HG03442 (cell line): Measurements from ENCODE around the gene CCDC83.
A peak's percentile ranks its signal among the peaks of the same experiment; 100 is the strongest.
"Not testable (repeated sequence)": the region's sequence is repeated elsewhere in the genome, so short reads cannot be mapped to it uniquely, and the experiment has no call there.

ENCODE experiments used
- ATAC-seq: cut with Tn5 transposase; IDR thresholded peaks from one replicate; pipeline ENCODE4 v1.9.1; 2021; ENCODE audit warnings: mild to moderate bottlenecking, moderate library complexity; ENCODE audit not compliant: unreplicated experiment

Gene CCDC83

DNA sequence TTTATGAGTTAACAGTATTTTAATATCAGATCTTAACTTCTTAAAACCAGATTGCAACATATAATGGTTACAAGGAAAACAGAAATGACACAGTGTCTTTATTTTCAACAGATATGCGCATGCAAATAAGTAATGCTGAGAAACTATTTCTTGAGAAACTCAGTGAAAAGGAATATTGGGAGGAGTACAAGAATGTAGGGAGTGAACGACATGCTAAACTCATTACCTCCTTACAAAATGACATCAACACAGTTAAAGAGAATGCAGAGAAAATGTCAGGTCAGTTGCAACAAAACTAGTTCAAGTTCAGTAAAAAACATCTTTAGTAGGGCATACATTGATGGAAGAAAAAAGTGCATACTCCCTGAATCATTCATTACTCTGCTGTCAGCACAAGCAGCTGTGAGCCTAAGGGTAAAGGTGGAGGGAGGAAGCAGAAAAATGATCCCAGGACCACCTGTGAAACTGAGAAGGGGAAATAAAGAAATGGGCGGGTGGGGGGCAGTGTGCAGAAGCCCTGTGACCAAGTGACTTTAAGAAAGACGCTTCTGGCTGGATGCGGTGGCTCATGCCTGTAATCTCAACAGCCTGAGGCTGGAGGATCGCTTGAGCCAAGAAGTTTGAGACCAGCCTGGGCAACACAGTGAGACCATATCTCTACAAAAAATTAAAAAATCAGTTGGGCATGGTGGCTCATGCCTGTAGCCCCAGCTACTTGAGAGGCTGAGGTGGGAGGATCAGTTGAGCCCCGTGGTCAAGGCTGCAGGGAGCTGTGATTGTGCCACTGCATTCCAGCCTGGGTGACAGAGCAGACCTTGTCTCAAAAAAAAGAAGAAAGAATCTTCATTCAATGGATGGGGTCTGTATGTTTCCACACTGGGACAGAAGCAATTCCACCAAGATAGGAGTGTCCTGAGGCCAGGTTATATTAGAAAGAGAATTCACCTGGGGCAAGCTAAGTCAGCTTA, 31.2 kb downstream of the CCDC83 start:
- ATAC-seq: no peak

DNA sequence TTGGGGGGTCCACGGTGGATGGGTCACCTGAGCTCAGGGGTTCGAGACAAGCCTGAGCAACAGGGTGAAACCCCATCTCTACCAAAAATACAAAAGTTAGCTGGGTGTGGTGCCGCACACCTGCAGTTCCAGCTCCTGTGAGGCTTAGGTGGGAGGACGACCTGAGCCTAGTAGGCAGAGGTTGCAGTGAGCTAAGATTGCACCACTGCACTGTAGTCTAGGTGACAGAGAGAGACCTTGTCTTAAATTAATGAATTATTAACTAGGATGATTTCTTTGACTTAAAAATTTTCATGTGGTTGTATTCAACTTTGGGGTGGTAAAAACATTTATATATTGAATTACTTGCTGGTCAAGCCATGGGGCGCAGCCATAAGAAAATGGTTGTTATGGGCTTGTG, 33.9 kb downstream of the CCDC83 start:
- ATAC-seq: no peak

DNA sequence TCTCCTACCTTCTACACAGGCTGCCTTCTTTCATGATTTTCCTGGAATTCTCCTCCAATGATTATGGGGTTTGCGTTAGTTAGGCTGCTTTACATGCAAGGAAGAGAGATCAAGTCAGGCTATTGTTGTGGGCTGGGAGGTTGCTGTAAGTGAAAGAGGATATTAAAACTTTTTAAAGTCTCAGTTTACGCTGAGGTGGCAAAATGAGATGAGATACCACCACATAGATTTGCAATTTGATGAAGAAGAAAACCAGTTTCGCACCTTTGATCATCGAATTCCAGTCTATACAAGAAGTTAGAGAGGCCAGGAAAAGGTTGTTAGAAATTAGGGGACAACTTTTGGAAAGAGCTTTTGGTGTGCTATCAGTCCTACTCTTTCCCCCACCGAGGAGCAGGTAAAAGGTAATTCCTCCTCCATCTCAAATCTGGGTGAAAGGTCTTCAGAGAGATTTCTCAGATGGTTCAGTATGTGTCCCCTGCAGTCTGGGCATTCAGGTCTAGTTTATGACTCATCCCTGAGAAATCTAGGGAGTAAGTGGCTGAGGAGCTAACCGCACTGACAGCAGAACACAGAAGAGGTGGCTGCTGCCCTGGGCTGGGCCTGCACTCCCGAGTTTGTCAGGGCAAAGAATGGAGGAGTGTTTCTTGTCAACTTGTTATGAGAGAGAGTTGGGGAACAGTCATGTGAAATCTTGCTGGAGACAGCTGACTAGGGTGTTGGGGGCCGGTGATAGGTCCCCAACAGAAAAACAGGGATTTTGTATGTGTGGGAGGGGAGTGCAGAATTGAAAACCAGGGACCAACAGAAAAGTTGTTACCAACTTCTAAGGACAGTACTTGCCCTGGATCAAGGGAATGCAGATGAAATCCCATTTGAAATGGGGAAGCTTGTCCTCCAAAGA, 34.7 kb downstream of the CCDC83 start:
- no peak for ATAC-seq

DNA sequence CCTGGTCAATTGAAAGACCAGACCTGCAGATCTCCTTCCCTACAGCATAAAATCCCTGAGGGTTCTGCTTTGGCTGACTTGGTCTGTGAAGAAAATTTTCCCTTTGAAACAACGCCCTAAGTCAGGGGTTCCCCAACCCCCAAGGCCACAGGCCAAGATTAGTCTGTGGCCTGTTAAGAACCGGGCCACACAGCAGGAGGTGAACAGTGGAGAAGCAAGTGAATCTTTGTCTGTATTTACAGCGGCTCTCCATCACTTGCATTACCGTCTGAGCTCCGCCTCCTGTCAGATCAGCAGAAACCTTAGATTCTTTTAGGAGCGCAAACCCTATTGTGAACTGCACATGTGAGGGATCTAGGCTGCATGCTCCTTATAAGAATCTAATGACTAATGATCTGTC, 38.2 kb downstream of the CCDC83 start:
- no peak for ATAC-seq

DNA sequence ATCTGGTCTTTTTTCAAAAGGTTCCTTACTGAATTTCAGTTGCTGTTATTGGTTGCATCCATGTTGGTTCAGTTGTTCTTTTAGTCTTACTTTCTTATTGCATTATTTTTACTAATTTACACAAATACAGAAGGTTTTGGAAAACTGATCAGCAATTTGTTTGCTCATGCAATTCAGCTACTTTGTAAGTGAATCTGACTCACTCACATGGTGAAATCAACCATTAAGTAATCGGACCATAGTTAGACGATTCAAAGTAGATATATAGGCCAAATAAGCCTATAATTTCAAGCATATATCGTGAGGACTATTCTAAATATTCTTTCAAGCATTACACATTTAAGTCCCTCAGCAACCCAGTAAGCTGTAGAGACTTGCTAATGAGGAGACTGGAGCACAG, 41.7 kb downstream of the CCDC83 start:
- ATAC-seq: no peak

DNA sequence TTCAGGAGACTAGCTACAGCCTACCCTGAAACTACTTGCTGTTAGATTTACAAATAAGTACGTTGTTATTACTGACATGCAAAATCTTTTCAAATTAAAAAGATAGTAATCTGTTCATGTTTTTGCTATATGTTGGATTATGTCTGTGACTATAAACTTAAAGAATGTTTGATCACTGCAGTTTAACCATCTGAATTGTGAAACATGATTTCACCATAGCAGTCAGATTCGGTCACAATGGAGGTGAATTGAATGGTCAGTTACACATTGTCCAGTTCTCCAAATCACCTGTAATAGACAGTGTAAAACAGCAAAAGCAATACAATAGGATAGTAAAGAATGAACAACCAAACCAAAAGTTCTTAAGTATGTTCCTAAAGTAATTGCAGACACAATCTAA, 43.3 kb downstream of the CCDC83 start:
- ATAC-seq: no peak

DNA sequence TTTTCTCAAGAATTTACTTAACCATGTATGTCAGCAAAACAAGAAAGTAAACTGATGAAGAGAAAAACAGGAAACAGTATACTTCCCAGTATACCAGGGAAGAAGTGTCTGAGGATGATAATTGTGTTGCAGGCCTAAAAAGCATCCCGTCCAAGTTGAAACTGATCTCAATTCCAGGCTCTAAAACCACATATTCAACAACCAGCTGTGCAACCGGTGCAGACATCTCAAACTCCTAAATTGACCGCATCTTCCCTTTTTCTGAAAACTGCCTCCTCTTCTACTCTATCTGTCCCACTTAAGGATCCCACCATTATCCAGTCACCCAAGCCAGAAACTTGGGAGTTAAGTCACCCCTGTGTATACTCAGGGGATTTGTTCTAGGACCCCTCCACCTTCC, 47.2 kb downstream of the CCDC83 start:
- no peak for ATAC-seq

DNA sequence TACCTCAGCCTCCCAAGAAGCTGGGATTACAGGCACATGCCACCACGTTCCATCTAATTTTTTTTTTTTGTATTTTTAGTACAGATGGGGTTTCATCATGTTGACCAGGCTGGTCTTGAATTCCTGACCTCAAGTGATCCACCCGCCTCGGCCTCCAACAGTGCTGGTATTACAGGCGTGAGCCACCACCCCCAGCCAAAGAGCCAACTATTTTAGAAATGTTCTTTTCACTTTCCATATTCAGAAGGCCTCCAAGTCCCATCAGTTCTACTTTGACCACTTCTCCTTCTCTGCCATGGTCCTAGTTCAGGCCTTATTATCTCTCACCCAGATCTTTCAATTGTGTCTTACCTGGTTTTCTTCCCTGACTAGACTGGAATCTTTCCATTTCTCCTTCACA, 48.2 kb downstream of the CCDC83 start:
- no peak for ATAC-seq

DNA sequence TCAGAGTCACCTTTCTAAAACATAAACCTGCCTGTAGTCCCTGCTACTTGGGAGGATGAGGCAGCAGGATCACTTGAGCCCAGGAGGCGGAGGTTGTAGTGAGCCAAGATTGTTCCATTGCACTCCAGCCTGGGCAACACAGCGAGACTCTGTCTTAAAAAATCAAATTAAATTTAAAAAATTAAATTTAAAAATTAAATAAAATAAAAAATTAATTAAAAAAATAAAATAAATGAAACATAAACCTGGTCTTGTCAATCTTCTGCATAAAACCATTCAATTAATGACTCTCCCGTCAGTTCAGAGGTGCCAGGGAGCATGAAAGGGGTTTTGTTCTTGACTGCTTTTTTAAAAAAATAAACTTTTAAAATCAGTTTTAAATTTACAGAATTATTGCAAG, 48.6 kb downstream of the CCDC83 start:
- ATAC-seq: no peak

DNA sequence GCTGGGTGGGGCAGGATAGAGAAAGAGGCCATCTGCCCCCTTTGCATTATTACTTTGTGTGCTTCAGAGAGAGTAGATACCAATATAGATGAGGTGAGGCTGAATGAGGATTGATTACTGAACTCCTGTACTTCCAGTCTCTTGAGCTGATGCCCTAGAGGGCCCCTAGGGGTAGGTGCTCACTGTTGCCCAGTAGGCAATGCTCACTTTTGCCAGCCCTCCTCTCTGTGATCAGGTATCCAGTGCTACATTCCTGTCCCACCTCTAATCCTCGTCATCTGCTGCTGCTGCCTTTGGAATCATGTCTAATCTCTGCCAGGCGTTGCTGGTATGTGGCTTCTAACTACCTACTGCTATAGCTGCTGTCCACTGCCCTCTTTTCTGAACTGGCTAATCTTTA, 57.2 kb downstream of the CCDC83 start:
- ATAC-seq: no peak

DNA sequence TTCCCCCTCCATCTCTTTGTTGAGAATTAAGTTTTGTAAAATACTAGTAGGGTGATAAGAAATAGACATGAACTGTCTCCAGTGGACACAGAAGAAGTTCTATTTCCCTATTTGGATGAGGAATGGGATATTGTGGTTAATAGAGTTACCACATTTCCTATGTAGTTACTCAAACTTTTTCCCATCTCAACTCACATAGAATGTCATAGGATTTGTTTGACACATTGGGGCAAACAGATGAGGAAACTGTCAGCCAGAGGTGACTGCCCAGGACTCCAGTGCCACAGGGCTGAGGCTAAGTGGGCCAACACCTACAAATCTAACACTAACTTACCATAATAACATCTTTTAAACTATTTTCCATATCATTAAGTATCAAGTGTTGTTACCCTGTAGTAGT, 58.3 kb downstream of the CCDC83 start:
- ATAC-seq: no peak

DNA sequence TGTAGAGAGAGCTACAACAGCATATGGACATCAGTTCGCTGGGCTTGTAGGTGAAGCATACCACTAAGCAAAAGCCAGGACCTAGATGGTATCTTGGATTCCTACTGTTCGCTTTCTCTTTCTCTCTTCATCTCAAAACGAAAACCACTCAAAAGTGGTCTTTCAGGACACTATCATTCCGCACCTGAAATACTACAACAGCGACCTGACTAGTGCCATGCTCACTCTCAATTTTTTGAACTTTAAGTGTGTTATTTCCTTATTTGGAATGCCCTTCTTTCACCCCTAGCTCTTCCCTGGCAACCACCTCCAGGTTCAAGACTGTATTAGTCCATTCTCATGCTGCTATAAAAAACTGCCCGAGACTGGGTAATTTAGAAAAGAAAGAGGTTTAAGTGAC, 59.2 kb downstream of the CCDC83 start:
- no peak for ATAC-seq

DNA sequence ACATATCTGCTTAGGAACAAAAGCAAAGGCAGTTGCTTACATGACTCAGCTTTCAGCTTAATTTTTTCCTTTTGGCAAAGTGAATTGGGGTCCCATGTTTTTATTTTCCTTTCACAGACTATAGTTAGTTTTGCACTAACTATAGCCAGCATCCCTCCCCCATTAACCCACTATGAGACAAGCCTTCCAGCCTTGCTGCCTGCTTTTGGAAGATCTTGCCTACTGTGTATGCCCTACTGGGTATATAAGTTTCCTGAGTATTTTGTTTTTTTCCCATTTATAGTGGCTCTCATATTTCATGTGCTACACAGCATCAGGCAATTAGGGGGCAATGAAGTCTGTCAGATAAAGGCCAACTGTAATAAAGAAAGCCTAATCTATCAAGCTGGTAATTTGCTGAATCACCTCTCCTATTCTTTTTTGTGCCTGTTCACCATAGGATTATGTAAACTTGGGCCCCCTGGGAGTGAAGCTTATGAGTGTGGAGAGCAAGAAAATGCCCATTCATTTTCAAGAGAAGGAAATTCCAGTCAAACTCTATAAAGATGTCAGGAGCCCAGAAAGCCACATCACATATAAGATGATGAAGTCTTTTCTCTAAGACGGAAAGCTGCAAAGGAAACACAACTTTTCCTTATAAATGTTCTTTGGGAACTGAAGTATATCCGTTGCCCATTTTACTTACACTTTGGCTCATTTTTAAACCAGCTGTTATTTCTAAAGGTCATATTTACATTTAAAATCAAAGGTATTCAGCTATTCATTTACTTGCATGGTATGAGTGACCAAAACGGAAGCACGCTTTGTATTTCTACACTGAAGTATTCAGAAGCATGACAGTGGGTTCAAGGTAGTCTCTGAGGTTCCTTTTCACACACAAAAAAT, 64.0 kb downstream of the CCDC83 start:
- ATAC-seq: no peak

DNA sequence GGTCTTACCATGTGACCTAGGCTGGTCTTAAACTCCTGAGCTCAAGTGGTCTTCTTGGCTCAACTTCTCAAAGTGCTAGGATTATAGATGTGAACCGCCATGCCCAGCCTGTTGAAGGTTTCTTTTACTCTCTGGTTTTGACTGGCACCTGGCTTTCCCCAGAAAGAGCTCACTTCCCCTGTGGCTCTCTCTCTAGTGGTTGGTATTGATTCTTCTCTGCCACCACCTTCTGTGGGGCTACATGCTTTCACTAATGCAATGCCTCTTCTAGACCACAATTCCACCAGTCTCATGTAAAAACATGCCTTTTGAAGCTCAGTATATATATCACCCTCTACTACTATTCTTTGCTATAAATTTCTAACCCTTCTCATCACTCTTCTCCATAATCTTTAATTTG, 67.2 kb downstream of the CCDC83 start:
- peak; percentile 98 for ATAC-seq

DNA sequence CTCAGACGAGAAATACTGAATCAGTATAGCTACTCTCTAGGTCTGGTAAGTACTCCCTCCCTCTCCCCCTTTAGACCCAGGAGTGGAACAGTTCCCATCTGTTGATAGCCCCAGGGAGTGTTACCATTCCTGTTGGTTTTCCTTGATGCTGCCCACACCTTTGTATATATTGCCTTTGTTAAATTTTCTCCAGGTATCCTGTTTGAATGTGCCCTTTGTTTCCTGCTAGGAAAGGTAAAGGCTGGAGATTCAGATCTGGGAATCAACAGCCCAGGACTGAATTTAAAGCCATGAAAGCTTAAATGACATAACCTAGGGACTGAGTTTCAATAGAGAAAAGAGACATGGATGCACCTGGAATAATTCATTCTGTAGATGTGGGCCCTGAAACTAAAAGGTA, 68.3 kb downstream of the CCDC83 start:
- no peak for ATAC-seq

DNA sequence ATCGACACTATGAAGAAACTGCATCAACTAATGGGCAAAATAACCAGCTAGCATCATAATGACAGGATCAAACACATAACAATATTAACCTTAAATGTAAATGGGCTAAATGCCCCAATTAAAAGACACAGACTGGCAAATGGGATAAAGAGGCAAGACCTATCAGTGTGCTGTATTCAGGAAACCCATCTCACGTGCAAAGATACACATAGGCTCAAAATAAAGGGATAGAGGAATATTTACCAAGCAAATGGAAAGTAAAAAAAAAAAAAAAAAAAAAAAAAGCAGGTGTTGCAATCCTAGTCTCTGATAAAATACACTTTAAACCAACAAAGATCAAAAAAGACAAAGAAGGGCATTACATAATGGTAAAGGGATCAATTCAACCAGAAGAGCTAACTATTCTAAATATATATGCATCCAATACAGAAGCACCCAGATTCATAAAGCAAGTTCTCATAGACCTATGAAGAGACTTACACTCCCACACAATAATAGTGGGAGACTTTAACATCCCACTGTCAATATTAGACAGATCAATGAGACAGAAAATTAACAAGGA, 71.6 kb downstream of the CCDC83 start:
- ATAC-seq: not testable (repeated sequence)

DNA sequence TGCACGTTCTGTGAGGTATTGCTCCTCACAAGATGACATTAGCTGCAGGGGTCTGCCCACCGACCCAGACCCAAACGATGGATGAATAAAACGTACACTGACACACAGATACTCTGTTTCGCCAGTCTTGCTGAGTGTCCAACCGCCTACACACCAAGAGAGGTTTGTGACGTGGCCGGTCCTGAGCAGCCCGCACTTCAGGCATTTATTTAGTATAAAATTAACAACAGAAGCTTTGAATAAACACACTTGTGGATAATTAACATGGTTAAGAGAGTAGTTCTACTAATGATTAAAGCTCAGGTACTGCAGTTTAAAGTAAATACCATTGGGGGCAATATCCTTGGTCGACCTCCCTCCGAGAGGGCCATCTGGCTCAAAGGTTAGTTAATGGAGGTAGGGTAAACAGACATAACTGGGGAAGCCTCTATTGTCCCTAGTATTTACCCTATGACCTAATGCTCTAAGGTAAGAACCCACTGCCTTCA, 75.7 kb downstream of the CCDC83 start:
- ATAC-seq: no peak

DNA sequence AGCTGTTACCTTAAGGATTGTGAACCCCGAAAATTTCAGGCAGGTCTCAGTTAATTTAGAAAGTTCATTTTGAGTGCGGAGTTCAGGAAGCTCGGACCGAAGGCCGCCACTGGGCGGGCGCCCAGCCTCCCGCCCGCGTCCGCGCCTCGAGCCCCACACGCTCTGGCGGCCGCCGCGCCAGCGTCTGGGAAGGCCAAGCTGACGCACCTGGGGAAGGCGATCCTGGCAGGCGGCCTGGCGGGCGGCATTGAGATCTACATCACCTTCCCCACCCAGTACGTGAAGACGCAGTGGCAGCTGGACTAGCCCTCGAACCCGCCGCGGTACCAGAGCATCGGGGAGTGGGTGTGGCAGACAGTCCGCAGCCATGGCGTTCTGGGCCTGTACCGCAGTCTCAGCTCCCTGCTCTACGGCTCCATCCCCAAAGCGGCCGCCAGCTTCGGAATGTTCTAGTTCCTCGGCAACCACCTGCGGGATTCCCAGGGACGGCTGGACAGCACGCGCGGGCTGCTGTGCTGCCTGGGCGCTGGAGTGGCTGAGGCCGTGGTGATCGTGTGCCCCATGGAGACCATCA, 79.5 kb downstream of the CCDC83 start:
- ATAC-seq: no peak

DNA sequence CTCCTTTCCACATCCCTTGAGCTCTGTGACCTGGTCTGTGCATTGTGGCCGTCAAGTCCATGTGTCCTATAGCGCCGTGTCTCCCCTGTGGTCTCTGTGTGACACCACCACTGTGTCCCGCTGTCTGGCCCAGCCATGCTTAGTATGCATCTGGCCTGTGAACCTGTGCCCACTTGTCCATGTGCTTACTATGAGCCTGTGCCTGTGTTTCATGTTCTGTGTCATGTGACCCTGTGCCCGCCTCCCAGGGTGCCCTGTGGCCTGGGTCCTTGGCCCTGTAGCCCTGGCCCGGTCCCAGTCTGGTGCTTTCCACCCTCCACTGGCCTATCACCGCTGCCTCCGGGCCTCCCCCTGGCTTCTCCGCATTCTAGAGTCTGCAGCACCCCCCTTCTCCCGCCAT, 80.6 kb downstream of the CCDC83 start:
- no peak for ATAC-seq

DNA sequence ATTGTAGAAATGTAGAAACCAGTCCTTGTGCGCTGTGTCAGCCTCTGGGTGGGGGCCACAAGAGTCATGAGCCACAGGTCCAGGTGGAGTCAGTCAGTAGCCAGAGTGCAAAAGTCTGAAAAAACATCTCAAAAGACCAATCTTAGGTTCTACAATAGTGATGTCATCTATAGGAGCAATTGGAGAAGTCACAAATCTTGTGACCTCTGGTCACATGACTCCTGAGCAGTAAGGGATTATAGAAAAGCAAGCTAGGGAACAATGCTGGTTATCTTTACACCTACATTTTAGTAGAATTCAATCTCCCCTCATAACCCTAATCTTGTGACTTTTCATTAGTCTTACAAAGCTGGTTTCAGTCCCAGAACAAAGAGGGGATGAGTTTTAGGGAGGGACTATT, 82.7 kb downstream of the CCDC83 start:
- ATAC-seq: no peak
